ENCODE results near the gene RUFY1.

DNA sequence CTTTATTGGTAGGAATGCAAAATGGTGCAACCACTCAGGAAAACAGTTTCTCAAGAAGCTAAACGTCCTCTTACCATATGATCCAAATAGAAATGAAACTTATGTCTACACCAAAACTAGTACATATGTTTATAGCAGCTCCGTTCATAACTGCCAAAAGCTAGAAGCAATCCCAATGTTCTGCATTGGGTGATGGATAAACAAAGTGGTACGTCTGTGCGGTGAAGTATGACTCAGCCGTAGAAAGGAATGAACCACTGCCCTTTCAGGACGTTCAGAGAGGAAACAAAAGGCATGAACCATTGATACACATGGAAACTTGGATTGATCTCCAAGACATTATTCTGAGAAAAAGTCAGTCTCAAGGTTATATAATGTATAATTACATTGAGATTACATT, 45.6 kb downstream of the RUFY1 start:
- TF ChIP-seq, protein P1, sequence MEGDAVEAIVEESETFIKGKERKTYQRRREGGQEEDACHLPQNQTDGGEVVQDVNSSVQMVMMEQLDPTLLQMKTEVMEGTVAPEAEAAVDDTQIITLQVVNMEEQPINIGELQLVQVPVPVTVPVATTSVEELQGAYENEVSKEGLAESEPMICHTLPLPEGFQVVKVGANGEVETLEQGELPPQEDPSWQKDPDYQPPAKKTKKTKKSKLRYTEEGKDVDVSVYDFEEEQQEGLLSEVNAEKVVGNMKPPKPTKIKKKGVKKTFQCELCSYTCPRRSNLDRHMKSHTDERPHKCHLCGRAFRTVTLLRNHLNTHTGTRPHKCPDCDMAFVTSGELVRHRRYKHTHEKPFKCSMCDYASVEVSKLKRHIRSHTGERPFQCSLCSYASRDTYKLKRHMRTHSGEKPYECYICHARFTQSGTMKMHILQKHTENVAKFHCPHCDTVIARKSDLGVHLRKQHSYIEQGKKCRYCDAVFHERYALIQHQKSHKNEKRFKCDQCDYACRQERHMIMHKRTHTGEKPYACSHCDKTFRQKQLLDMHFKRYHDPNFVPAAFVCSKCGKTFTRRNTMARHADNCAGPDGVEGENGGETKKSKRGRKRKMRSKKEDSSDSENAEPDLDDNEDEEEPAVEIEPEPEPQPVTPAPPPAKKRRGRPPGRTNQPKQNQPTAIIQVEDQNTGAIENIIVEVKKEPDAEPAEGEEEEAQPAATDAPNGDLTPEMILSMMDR (IDR thresholded peaks at IDR 0.05; ENCODE audit: low read length), result no peak
- TF ChIP-seq EZH2 (optimal IDR thresholded peaks at IDR 0.05; ENCODE audit: low read depth, low read length), result no peak
